GM18505 (cell line): ENCODE results near the gene RGCC.
A peak's percentile ranks its signal among the peaks of the same experiment; 100 is the strongest.

Source experiments
- ATAC-seq: cut with Tn5 transposase; IDR thresholded peaks from one replicate; pipeline ENCODE4 v1.9.1; 2021; ENCODE audit not compliant: unreplicated experiment
- POLR2A ChIP-seq: IDR thresholded peaks from 4 replicates; pipeline ENCODE4 v1.6.1; 2011; ENCODE audit warnings: borderline replicate concordance; ENCODE audit not compliant: insufficient read depth, insufficient read length; ENCODE audit errors: extremely low read depth

RGCC gene

DNA sequence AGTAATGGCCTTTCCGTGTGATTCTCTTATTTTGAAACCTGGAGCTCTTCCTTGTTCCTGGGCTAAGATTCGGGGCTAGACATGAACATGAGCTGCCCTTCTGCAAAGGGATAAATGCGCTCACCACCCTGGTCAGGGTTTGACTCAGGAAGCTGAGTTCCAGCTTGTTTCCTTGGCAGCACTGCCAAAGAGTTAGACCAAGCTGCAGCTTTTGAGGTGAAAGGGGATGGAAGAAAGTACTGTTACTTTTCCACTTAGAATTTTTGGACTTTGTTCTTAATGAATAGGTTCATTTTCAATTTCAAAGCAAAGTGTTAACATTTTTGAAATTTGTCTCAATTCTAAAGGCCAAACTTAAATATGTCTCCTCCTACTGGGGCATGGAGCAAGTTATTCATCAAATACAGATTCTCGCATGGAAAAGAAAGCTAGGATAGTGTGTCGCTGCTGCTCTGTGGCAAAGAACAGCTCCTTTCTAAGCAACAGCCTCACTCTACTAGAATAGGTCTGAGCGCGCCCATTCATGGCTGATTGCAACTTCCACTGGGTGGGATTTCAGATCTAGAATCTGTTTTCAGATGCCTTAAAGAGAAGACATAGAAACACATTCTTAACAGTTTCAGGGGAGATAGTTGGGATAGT, 2.2 kb downstream of the RGCC start:
- no peak for TF ChIP-seq POLR2A
- ATAC-seq, result no peak

DNA sequence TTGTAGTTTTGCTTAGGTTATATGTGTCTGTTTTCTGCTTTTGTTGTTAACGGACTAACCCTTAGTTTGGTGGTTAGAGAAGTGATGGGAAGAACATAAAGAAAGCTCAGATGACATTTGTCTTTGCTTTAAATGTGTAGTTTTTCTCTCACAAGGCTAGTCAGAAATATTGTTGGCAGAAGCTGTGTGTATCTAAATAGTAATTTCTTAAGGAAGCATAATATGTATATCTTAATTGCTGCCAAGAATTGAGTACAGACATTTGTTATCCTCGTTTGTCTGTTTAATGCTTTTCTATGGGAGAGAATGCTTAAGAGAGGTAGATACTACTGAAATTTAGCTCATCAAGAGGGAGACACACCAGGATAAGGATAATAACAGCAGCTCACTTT, 2.7 kb downstream of the RGCC start:
- no peak for TF ChIP-seq POLR2A
- no peak for ATAC-seq

DNA sequence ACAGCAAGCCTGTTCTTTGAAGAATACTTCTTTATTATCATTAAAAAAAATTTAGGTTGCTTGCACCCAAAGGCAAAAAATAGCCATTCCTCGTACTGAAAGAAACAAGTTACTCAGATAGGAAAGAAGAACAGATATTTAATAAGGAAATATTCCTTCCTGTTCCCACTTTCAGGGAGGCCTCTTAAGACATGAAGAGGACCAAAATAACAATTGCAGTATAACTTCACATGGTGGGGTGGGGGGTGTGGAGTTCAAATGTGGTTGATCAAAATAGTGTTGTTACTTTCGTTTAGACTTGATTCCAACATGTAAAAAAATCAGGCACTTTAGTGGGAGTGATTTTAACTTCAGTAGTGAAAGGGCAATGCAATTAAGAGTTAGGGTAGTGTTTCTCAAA, 3.6 kb downstream of the RGCC start:
- TF ChIP-seq POLR2A, result no peak
- no peak for ATAC-seq

DNA sequence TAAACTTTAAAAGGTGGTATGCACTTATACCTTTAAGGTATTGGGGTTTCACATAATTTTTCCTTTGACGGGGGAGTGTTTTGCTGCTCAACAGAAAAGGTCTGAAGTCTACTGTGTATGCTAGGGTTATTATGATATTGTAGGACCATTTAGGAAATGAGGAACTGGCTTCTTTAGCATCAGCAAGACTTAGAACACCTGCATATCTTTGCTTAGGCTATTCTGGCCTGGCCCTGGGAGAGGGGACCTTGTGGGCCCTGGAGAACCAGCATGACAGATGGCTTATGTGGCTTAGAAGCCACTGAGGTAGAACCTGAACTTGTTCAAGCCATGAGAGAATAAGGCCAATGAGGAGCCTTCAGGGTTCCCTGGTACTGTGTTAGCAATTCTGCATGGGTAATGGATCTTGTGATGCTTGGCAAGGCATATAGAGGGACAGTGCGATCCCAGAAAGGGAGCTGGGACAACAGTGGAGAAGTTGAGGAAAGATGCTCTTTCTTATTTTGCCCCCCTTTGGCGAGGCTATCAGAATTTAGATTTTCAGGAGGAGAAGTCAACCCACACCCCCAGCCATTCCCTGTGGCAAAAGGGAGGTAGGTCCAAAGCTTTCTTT, 4.3 kb downstream of the RGCC start:
- no peak for ATAC-seq
- no peak for TF ChIP-seq POLR2A

DNA sequence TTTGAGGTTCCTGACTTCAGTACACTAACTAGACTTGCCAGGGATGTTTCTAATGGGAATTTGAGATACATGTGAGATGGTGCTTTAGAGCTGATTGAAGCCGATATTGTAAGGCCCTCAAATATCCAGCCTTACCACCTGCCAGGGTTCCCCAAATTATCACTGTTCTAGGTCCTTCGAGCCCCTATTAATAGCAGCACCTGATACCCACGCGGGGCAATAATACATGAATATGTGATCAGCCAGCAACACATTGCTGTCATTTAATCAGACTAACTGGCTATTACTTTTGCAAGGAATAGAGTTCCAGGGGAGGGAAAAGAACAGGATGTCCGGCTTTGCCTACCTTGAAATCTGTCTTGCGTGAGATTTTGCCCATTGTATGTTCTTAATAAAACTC, 5.1 kb downstream of the RGCC start:
- TF ChIP-seq POLR2A, result no peak
- no peak for ATAC-seq

DNA sequence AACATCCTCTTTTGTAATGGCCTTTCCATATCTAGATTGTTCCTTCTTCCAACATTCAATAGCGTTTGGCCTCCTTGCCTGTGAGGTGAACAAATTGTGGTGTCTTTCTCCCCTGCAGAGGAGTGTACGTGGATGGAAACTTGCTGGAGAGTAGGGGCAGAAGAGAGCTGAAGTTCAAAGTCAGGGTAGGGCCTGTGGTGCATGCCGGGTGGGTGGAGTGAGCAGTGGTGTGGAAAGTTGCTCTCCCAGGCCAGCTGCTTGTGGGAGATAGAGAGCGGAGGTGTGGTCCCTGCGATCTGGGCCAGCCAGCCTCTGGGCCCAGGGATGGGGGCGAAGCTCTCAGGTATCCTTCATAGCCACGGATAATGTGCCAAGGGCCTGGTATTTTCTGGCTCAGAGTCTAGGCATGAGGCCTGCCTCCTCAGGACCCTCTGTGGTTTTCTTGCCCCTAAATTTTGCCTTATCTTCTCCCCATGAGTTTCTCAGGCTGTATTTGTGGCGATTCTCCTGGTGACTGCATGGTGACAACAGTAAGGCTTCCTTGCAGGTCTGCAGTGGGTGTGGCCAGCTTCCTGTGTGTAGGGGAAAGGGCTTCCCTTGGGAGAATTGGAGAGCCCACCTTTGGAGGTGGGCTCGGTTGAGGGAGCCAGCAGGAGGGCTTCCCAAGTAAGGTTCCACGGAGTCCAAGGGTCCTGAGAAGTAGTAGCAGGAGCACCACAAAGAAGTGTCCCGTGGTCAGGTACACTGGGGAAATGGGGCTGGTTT, 6.7 kb downstream of the RGCC start:
- TF ChIP-seq POLR2A, result peak; percentile 46
- ATAC-seq, result peak; percentile 51

DNA sequence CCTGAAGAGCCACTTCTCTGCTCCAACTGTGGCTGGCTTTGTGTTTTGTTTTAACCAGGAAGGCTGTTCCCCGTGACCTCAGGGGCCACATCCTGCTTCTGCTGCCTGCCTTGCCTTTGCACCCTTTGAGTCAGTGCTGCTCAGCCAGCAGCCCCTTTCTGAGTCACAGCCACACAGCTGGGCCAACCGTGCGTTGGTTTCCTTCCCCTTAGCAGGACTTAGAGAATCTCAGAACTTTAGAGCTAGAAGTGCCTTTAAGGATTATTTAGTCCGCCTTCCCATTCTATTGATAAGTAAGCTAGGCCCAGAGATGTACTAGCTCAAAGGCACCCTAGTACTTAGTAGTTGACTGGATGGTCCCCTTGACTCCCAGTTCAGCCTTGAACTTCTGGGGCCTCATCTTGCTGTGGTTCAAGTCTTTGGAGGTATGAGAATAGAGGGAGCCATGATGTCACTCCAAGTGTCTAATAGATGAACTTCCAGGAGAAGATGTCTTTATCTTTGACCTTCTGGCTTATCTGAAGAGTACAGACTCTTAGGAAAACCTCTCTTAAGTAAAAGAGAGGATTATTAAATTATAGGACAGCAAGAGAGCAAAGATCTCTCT, 8.0 kb downstream of the RGCC start:
- TF ChIP-seq POLR2A, result peak; percentile 82

DNA sequence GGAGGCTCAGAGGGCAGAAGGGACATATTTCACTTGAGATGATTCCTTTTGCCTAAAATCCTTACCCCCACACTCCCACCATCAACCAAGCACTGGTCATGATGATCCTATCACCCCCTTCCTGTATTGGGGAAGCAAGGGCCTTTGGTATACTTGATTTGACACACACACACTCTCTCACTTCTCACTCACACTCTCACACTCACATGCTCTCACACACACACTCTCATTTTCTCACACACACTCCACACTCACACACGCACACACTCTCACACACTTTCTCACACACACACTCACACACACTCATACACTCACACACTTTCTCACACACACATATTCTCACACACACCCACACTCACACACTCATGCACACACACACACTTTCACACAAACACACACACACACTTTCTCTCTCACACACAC, 8.6 kb downstream of the RGCC start:
- no peak for ATAC-seq
- no peak for TF ChIP-seq POLR2A

More for the DNA sequence above, 8.0 kb downstream of the RGCC start:
- peak; percentile 83 for ATAC-seq

DNA sequence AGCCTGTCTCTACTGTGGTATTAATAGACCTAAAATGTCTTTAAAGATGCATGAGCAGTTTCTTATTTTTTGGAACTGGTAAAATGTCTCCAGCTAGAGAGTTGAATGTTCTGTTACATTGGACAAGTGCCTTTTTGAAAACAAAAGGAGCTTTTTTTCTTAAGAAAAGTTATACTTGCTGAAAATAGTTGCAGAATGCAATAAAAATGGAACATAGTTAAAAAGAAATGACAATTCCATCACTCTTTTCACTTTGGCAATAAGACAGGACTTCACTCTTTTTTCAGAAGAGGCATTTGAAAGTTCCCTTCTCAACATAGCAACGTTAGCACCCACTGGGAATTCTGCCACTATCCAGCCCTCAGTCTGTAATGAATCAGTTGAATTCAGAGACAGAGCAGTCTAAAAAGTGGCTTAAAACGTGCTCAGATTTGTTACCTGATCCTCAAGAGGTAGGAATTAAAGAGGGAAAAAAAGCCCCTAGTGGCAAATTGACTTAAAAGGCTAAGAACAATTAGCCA, 10.1 kb downstream of the RGCC start:
- no peak for TF ChIP-seq POLR2A
- no peak for ATAC-seq

DNA sequence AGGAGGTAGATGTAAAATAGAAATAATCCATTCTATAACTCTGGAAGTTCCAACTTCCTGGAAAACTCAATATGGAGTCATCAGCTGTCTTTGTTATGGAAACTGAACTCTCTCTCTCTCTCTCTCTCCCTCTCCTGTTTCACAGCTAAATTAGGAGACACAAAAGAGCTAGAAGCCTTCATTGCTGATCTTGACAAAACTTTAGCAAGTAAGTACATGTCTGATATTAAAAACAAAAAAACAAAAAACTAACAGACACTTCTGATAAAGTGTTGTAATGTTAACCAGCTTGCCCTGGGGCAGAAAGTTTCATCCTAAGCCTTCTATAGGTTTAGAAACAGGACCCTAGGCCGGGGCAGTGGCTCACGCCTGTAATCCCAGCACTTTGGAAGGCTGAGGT, 11.3 kb downstream of the RGCC start:
- TF ChIP-seq POLR2A, result no peak
- ATAC-seq, result no peak

DNA sequence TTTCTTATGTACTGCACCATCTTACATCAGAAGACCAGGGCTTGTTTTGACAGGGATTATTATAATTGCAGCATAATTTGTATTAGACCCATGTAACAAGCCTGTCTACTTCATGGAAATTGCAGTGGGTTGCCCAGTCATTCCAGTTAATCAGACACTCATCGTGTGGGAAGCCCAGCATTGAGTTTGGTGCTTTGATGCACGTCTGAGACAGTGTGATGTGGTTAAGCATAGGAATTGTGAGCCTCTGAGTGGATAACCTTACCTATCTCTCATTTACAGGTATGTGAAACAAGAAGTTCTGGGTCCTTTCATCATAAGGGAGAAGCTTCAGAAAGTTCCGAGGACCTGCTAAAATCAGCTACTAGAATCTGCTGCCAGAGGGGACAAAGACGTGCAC, 12.8 kb downstream of the RGCC start:
- no peak for TF ChIP-seq POLR2A
- ATAC-seq, result no peak

DNA sequence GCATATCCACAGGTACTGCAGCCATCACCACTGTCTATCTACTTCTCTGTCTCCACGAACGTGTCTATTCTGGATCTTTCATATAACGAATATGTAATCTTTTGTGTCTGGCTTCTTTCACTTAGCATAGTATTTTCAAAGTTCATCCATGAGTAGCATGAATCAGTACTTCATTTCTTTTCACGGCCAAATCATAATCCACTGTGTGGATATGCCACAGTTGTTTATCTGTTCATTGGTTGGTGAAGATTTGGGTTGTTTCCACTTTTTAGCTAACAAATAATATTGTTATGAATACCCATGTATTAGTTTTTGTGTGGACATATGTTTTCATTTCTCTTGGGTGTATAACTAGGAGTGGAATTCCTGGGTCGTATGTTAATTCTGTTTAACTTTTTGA, 14.4 kb downstream of the RGCC start:
- no peak for ATAC-seq
- TF ChIP-seq POLR2A, result no peak

DNA sequence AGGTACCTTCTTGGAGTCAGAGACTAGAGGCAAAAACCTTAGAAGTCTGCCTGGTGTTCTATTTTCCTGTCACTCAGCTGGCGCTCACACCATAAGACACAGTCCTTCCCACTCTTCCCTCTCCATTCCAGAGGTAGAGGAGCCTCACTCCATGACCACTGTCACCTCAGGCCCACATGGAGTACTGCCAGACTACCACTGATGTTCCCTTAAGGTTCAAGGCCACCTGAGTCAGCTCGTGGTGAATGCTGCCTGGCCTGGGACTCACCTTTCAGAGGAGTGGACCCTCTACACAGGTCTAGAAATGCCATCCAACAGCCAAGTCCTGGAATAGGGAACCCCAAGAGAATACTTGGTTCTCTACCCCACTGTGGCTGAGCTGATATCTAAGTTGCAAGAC, 29.9 kb downstream of the RGCC start:
- no peak for TF ChIP-seq POLR2A
- no peak for ATAC-seq
